Liver (tissue), 3 donors: ENCODE results near the gene TMEM232.

Source experiments
- ATF3 ChIP-seq: IDR thresholded peaks from 2 replicates; pipeline ENCODE4 v1.6.1; 2016; ENCODE audit warnings: antibody characterized with exemption
- EGR1 ChIP-seq, 2 donors: IDR thresholded peaks; 2 replicates each; pipeline ENCODE4 v1.6.1; 2016 to 2018; ENCODE audit warnings: antibody characterized with exemption in 2 of 2, low read depth in 2 of 2
- GABPA ChIP-seq, 2 donors: IDR thresholded peaks in 1 of 2; conservative IDR thresholded peaks in 1 of 2; 2 replicates each; pipeline ENCODE4 v1.6.1; 2016; ENCODE audit warnings: antibody characterized with exemption in 2 of 2, mild to moderate bottlenecking in 1 of 2, moderate library complexity in 1 of 2
- JUND ChIP-seq, 2 donors: IDR thresholded peaks; 2 replicates each; pipeline ENCODE4 v1.6.1; 2016; ENCODE audit warnings: antibody characterized with exemption in 2 of 2
- MAX ChIP-seq: IDR thresholded peaks from 2 replicates; pipeline ENCODE4 v1.6.1; 2016; ENCODE audit warnings: antibody characterized with exemption
- REST ChIP-seq: IDR thresholded peaks from 2 replicates; pipeline ENCODE4 v1.6.1; 2016; ENCODE audit warnings: antibody characterized with exemption, mild to moderate bottlenecking
- RXRA ChIP-seq, 2 donors: IDR thresholded peaks; 2 replicates each; pipeline ENCODE4 v1.6.1; 2017 to 2018; ENCODE audit warnings: antibody characterized with exemption in 2 of 2, mild to moderate bottlenecking in 1 of 2
- SP1 ChIP-seq: IDR thresholded peaks from 2 replicates; pipeline ENCODE4 v1.6.1; 2018; ENCODE audit warnings: antibody characterized with exemption, mild to moderate bottlenecking
- TAF1 ChIP-seq: conservative IDR thresholded peaks from 2 replicates; pipeline ENCODE4 v1.6.1; 2016; ENCODE audit warnings: antibody characterized with exemption, mild to moderate bottlenecking
- TF ChIP-seq, protein P1 (sequence below): fragments of 150-350 bp; IDR thresholded peaks from 2 replicates; pipeline ENCODE4 v1.5.1; 2017; ENCODE audit warnings: improper control_type of control experiment, low read depth, low read length; ENCODE audit not compliant: missing input control
- donor health status: healthy.
- donor health status: healthy.

- no peak for TF ChIP-seq EGR1 (IDR thresholded peaks at IDR 0.05; ENCODE audit: low read depth in 2 of 2)
- TF ChIP-seq SP1: no peak
- TF ChIP-seq, protein P1, sequence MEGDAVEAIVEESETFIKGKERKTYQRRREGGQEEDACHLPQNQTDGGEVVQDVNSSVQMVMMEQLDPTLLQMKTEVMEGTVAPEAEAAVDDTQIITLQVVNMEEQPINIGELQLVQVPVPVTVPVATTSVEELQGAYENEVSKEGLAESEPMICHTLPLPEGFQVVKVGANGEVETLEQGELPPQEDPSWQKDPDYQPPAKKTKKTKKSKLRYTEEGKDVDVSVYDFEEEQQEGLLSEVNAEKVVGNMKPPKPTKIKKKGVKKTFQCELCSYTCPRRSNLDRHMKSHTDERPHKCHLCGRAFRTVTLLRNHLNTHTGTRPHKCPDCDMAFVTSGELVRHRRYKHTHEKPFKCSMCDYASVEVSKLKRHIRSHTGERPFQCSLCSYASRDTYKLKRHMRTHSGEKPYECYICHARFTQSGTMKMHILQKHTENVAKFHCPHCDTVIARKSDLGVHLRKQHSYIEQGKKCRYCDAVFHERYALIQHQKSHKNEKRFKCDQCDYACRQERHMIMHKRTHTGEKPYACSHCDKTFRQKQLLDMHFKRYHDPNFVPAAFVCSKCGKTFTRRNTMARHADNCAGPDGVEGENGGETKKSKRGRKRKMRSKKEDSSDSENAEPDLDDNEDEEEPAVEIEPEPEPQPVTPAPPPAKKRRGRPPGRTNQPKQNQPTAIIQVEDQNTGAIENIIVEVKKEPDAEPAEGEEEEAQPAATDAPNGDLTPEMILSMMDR: no peak
- TF ChIP-seq TAF1: no peak
- TF ChIP-seq JUND (IDR thresholded peaks at IDR 0.05): no peak
- TF ChIP-seq GABPA (IDR thresholded peaks at IDR 0.05 in 1 of 2, conservative IDR thresholded peaks at IDR 0.05 in 1 of 2): no peak
- no peak for TF ChIP-seq MAX
- TF ChIP-seq ATF3: no peak
- no peak for TF ChIP-seq REST
- no peak for TF ChIP-seq RXRA (IDR thresholded peaks at IDR 0.05)
Measured at GRCh38 chr5:110752953-110753352, 26.5 kb upstream of the TMEM232 start.
